Epithelial cell of prostate (primary cell): Measurements from ENCODE around the gene OCRL.
A peak's percentile ranks its signal among the peaks of the same experiment; 100 is the strongest.

Source experiments
- DNase-seq: peaks from one replicate; pipeline ENCODE4 v3.0.0-alpha.2; 2011; ENCODE audit warnings: low read depth, low spot score
- H3K27ac ChIP-seq: fragments of 450-650 bp; 2 replicates; pipeline ENCODE4 v1.5.1; 2017; ENCODE audit warnings: mild to moderate bottlenecking

Gene OCRL

DNA sequence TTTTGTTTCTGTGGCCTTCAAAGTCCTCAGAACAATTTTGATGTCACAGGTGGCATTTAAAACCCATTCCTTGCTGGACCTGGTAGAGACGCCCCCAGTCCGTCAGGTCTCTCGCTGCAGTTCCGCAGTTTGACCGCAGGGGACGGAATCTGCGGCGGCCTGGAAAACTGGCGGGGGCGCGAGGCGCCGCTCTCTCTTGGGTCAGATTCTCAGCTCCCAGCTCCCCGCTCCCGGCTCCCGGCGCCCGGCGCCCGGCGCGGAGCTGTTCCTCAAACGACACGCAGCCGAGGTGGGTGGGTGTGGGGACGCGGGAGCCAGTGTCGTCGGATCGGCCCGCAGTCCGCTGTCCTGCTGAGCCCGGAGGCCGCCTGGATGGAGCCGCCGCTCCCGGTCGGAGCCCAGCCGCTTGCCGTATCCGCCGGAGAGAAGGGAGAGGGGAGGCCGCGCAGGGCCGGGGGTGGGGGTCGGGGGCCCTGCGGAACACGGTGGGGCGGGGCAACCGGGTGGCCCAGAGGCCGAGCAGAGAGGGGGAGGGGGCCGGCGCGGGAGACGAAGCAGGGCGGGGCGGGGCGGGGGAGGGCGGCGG lies at the start of gene OCRL:
Gene OCRL (plus strand): TSS at position 192 of the 586 bp plus-strand sequence. CDS start 181 bp downstream, at position 373.
- H3K27ac ChIP-seq: peak within 1 kb of the TSS; percentile 29
- DNase-seq: no peak

DNA sequence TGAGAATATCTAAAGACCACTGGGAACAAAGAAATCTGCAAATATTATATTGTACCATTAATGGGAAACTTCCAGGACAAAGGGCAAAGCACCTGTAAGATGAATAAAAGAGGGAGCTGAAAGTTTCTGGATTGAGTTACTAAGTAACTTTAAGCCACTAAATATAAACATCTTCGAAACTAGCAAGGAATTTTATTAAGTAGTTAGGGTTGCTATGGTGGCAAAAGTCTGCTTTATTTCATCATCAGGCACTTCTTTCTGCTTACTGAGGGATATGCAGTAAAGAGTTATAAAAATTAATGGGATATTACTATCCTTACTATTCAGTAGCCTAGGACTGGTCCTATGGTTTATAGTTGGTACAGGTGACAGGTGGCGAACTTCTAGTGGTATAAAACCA lies 49.7 kb upstream of the OCRL start:
- no peak overlapping the region for H3K27ac ChIP-seq
- DNase-seq: no peak

DNA sequence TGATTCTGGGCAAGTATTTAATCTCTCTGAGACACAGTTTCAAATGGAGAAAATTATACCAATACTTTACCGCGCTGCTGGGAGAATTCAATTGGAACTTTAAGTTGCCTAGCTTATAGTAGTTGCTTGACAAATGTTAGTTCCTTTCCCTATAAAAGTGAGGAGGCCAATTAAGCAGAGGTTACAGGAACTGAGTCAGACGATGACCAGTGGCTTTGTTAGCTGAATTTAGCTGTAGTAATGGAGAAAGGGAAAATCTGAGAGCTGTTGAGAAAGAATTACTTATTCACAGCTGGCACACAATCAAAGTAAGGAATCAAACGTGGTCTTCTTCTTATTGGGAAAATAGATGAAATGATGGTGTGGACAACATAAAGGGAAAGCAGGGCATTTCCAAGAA lies 46.4 kb upstream of the OCRL start:
- no peak for DNase-seq
- H3K27ac ChIP-seq: no peak overlapping the region

DNA sequence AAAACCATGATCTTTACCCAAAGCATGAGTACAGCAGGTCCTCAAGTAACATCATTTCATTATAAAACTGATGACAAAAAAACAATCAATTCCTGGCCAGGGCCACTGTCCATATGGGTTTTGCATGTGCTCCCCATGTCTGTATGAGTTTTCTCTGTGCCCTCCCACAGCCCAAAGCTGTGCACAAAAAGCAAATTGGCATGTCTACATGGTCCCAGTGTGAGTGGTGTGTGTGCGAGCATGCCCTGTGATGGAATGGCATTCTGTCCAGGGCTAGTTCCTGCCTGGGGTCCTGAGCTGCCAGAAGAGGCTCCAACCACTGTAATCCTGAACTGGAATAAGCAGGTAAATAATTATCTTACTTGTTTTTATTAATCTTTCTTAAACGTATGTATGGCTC lies 45.2 kb upstream of the OCRL start:
- DNase-seq: no peak
- no peak overlapping the region for H3K27ac ChIP-seq

DNA sequence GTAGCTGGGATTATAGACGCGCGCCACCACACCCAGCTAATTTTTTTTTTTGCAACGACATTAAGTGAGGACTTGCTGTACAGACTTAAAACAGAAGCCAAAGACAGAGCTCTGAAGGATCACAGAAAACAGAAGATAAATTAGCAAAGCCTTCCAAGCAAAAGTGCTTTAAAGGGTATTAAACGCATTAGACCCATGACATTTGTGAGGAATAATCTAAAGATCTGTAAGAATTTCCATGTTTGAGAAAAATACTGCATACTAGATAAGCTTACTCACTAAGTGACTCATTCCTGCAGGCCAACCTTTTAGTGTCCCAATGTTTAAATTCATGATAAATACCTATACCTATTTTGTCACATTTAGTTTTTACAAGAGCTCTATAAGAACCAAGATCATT lies 44.2 kb upstream of the OCRL start:
- H3K27ac ChIP-seq: no peak overlapping the region
- no peak for DNase-seq

DNA sequence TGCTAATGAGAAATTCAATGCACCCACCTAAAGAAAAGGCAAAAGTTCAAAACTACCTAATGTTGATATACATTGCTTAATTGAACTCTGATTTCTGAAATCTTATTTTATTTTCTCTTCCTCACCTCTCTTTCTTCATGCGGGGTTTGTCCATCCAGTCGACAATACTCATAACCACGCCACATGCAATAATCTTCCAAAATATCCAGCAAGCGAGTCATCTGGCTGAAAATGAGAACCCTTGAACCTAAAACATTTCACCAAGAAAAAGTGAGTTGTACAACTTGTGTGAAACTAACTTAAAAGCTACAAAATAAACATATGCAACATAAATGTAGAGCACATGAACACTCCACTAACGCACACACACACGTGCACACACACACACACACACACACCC lies 43.4 kb upstream of the OCRL start:
- no peak overlapping the region for H3K27ac ChIP-seq
- no peak for DNase-seq

DNA sequence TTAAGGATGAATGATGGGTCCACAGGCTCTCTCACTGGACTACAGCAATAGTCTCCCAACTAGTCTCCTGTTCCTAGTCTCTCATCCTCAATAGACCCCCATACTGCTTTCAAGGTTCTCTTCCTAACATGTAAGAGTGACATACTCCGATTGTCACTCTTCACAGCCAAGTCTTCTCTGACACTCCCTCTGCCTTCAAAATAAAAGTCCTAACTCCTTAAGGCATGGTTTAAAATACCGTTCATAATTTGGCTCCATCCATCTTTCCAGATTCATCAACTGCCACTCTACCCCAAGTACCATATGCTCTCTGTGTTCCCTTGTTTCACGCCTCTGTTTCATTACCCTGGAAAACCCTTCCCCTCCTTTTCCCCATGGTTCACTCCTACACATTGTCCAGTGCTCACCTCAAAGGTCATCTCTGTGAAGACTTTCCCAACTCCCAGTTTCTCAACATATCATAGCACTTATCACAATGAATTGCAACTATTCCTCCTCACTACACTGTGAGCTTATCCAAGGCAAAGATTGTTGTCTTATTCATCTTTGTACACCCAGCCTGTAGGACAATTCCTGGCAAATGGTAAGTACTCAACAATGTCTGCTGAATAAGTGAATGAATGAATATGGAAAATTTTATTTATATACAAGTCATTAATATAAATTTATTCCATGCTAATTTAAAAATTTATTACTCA lies 42.8 kb upstream of the OCRL start:
- DNase-seq: no peak
- no peak overlapping the region for H3K27ac ChIP-seq

DNA sequence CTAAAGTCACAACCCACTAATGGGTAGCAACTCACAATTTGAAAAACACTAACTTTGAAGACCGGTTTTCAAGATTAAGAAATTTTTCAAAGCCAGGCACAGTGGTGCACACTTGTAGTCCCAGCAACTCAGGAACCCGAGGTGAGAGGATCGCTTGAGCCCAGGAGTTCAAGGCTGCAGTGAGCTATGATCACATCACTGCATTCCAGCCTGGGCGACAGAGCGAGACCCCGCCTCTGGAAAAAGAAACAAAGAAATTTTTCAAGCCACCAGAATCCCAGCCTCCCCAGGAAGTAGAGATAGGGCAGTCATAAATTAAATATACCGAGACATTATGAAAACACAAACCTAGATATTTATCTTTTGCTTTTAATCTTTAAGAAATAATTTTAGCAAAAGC lies 29.7 kb upstream of the OCRL start:
- no peak overlapping the region for H3K27ac ChIP-seq
- no peak for DNase-seq

DNA sequence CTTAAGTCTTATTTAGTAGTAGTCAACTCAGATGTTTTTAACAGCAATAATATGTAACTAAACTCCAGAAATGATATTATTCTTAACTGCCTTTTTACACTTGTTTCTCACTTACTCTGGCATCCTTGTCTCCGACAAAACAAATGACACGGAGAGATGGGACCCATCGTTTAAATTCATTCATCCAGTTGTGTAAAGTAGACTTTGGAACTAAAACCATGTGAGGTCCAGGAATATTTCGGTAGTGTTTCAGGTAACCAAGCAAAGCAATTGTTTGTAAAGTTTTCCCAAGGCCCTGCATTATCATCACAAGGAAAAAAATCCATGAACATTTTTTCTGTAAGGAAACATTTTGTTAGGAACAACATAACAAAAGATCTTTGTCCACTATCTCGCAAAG lies 28.4 kb upstream of the OCRL start:
- no peak for DNase-seq
- H3K27ac ChIP-seq: no peak overlapping the region

DNA sequence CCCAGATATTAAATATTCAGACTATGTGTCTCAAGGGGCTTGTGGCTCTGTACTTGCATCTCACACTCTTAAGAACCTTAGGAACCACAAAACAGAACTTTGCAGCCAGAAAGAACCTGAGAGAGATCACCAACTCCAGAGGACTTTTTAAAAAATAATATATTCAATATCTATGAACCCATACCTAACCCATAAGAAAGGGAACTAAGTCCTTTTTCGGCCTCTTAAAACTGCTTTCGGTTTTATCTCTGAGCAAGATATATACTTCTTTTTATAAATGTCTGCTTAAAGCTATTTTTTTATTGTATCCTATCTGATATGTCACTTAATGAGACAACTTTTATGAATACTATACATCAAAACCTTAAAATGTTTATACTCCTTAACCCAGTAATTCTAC lies 27.6 kb upstream of the OCRL start:
- H3K27ac ChIP-seq: no peak overlapping the region
- no peak for DNase-seq

DNA sequence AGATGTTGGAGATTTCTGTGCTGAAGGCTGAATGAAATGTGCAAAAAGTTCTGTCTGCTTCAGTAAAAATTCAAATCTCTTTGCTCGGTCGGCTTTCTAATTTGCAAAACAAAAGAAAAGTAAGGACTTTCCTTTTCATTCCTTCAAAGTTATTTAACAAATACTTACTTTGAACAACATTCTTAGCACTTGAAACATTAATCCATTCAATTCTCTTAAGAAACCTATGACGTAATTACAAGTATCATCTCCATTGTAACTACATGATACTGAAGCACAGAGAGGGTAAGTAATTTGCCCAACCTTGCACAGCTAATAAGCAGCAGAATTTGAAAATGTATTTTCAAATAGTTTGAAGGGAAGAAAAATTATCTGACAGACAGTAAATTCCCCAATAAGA lies 23.7 kb upstream of the OCRL start:
- no peak for DNase-seq
- H3K27ac ChIP-seq: no peak overlapping the region

DNA sequence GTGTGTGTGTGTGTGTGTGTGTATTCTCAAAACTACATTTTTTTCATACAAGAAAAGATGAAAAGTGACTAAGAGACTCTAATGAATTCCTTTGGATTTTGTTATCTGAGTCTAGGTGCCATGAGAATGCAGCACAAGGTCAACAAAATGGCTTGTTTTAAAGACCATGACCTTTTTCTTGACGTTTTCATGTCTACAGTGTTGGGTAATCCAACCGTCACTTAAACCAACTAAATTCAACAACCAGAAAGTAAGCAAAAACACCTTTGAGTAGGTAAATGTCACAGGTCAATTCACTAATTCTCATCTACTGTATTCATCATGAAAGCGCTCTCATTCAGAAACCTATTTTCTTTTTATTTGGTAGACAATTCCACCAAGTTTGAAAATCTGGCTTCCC lies 19.9 kb upstream of the OCRL start:
- no peak overlapping the region for H3K27ac ChIP-seq
- no peak for DNase-seq

DNA sequence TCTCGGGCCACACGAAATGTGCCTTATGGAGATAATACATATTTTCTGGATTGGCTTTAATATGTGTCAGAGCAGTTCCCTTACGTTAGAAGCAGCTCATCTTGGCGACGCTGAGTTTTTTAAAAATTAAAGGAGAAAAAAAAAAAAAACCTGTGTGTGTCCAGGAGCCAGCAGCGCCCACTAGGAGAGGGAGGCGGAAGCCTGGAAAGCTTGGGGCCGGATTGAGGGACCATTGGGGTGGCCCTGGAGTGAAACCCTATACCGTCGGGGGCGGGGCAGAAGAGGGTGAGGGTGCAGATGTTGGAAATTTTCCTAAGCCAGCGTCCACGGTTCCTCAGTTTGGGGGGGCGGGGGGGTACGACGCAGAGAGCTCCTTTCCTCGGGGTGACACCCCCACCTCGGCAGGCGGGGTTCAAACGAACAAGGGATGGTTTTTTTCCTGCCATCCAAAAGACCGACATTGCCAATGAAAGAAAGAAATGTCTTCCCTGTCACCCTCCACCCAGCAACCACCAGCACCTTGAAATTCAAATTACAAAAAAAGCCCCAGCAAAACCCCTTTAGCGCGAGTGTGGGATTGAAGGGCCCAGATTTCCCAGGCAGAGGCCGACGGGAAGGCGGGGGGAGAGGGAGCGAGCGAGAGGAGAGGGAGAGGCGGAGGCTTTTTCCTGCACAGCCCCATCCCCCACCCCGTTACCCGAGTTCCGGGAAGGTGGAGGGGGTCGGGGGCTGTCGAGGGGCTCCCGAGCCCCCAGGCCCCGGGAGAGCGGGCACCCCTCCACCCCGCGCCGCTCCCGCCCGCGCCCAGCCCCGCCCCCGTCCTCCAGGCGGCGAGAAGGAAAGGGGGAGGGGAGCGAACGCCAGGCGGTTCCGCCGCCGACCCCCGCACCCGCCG lies 17.6 kb upstream of the OCRL start:
- H3K27ac ChIP-seq: peak overlapping the region; percentile 23
- DNase-seq: no peak

DNA sequence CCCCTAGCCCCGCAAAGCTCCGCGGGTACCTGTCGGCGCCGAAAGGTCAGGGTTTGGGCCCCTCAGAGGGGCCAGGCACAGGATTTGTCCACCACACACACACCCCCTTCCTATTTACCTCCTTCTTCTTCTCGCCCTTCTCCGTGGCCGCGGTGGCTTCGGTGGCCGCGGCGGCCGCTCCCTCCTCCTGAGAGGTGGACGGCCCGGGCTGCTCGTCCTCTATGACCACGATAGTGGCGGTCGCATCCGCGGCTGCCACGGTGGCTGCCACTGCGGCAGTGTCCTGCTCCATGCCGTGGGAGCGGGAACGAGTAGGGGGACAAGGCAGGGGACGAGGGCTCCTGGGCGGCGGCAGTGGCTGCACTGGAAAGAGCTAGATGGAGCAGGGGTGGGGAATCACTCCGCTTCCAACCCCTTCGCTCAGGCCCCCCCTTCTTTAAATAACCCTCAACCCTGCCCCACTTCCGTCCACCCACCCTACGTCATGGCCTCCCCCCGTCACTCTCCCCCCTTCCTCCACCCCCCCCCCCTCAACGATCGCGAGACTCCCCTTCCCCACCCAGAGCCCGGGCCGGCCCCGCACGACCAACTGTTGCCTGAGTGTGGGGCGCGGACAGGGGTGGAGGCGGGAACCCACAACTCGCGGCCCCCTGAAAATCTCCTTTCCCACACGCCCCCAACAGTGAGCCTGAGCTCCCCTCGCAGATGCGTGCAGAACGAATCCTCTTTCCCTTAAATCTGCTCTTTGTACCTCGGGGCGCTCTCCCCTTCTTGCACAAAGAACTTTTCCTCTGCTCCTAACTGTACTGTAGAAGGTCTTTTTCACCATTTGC lies 16.8 kb upstream of the OCRL start, which contains the start of gene SMARCA1:
Gene SMARCA1 (minus strand): TSS at position 412 of the 833 bp plus-strand sequence. CDS start 120 bp downstream, at position 292.
- H3K27ac ChIP-seq: peak within 1 kb of the TSS; percentile 23
- DNase-seq: no peak

DNA sequence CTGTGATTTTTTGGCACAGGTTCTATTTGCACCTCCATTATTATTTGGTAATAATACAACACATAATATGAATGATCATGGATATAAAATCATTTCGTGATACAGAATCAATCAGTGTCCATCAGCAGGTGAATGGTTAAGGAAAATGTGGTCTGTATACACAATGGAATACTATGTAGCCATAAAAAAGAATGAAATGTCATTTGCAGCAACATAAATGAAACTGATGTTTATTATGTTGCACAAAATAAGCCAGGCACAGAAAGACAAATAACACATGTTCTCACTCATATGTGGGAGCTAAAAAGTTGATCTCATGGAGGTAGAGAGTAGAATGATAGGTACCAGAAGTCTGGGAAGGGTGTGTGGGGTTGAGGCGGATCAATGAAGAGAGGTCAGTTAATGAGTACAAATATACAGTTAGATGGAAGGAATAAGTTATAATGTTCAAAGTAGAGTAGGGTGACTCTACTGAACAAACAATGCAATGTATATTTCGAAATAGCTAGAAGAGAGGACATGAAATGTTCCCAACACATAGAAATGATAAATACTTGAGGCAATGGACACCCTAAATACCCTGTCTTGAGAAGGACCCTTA lies 15.7 kb upstream of the OCRL start:
- H3K27ac ChIP-seq: no peak overlapping the region
- DNase-seq: no peak

DNA sequence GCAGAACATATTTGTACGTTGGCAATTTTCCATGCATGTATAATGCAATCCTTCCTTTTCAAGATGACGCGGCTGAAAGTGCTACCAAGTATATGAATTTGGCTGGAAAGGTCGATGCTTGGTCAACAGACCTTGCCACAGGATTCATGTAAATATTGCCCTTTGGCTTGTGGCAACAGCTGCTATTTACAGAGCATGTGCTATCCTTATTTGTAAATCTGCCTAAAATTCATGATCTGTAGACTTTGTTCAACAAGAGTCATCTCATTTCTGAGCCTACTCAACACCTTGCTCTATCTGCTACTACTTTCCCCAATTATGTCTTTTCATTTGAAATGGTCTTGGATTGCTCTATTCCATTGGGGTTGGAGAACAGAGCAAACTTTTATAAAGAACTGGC lies 14.9 kb upstream of the OCRL start:
- H3K27ac ChIP-seq: no peak overlapping the region
- no peak for DNase-seq

DNA sequence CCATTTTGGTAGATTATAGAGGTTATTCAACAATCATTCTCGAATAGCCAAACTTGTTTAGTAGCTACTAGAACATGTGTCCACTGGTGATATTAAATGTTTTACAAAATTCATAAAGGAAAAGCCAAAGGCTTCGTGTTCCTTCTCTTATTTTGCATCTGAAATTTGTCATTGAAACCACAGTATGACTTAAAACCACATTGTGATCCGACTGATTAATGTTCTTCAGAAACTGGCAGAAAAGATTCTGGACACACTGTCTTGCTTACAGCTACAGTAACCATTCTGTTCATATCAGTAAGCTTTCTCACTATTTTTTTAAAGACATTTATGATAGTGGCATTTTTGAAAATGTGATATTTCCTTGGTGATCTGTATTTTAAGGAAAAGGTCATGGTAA lies 14.2 kb upstream of the OCRL start:
- DNase-seq: no peak
- no peak overlapping the region for H3K27ac ChIP-seq

DNA sequence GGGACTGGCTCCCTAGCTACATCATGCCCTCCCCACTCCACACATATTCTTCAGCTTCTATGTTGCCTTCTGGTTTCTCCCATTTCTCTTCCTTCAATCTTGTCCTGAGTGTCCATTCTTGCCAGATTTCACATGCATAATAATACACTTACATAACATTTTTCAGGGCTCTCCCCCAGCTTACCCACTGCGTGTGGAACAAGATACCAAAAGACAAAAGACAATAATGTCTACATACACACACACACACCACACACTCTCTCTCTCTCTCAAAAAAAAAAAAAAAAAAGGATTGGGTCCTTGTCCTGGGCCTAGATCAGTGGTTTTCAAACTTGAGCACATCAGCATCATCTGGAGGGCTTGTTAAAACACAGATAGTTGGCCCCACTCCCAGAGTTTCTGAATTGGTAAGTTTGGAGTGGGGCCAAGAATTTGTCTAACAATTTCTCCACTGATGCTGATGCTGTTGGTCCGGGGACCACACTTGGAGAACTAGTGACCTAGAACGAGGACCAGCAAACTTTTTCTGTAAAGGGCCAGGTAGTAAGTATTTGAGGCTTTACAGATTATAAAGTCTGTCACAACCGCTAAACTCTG lies 10.3 kb upstream of the OCRL start:
- no peak overlapping the region for H3K27ac ChIP-seq
- DNase-seq: no peak

DNA sequence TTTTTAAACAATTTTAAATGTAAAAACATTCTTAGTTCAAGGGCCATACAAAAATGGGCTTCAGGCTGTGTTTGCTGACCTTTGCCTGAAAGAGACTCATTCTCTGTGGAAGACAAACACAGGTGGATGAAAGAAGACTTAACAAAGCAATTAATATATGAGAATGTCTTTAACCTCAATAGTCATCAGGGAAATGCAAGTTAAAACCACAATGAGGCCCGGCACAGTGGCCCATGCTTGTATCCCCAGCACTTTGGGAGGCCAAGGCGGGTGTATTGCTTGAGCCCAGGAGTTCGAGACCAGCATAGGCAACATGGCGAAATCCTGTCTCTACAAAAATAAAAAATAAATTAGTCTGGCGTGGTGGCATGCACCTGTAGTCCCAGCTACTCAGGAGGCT lies 9.6 kb upstream of the OCRL start:
- no peak for DNase-seq
- H3K27ac ChIP-seq: no peak overlapping the region

DNA sequence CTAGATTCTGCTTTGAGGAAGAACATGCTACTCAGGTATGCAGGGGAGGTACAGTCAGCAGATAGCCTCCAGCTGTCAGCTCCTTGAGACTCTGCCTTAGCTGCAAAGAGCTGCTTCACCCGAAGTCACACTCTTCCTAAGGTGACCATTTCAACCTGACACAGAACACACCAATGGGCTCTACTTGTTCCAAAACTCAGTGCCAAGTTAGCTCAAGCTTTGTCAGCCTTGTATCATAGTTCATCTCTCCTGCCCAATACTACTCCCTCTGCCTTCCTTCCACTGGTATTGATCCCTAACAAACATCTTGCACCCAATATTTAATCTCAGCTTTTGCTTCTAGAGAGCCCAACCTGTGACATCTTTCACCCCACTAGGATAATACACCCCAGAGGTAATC lies 8.9 kb upstream of the OCRL start:
- H3K27ac ChIP-seq: no peak overlapping the region
- no peak for DNase-seq
